NCI-H510A (cell line): ENCODE measurements around the gene AJAP1.

Source experiments
- DNase-seq: peaks from one replicate; lab custom pipeline; 2025; lab: John Stamatoyannopoulos, UW

AJAP1 gene

GRCh38 chr1:4701276-4701675, 46.9 kb downstream of the AJAP1 start:
- DNase-seq, result no peak

- DNase-seq, result no peak
These were observed 48.1 kb downstream of the AJAP1 start for GRCh38 chr1:4702464-4702863.

GRCh38 chr1:4702932-4703331, 48.5 kb downstream of the AJAP1 start:
- DNase-seq, result peak; percentile 22

GRCh38 chr1:4703646-4704045, 49.2 kb downstream of the AJAP1 start:
- no peak for DNase-seq

- no peak for DNase-seq
These were observed 54.6 kb downstream of the AJAP1 start for GRCh38 chr1:4708840-4709507.

GRCh38 chr1:4709641-4710040, 55.2 kb downstream of the AJAP1 start:
- DNase-seq, result no peak

- peak; percentile 36 for DNase-seq
These were observed 56.4 kb downstream of the AJAP1 start for GRCh38 chr1:4710592-4711415.

- no peak for DNase-seq
These were observed 57.2 kb downstream of the AJAP1 start for GRCh38 chr1:4711416-4712275.

- DNase-seq, result no peak
These were observed 59.3 kb downstream of the AJAP1 start for GRCh38 chr1:4713669-4714068.

- no peak for DNase-seq
These were observed 62.0 kb downstream of the AJAP1 start for GRCh38 chr1:4716406-4716805.

GRCh38 chr1:4718071-4718470, 63.7 kb downstream of the AJAP1 start:
- DNase-seq, result no peak

- DNase-seq, result no peak
These were observed 68.7 kb downstream of the AJAP1 start for GRCh38 chr1:4723106-4723505.

- no peak for DNase-seq
These were observed 69.6 kb downstream of the AJAP1 start for GRCh38 chr1:4724001-4724400.

GRCh38 chr1:4724695-4725250, 70.4 kb downstream of the AJAP1 start:
- no peak for DNase-seq

- no peak for DNase-seq
These were observed 71.0 kb downstream of the AJAP1 start for GRCh38 chr1:4725416-4725815.

- DNase-seq, result no peak
These were observed 72.4 kb downstream of the AJAP1 start for GRCh38 chr1:4726620-4727341.

- no peak for DNase-seq
These were observed 74.1 kb downstream of the AJAP1 start for GRCh38 chr1:4728319-4729089.

GRCh38 chr1:4729090-4729471, 74.7 kb downstream of the AJAP1 start:
- no peak for DNase-seq

GRCh38 chr1:4730078-4730477, 75.7 kb downstream of the AJAP1 start:
- DNase-seq, result no peak

- DNase-seq, result no peak
These were observed 79.2 kb downstream of the AJAP1 start for GRCh38 chr1:4733446-4734177.
